Central memory CD8-positive, alpha-beta T cell (primary cell): ENCODE data around the gene IFIT5.
"Not testable (repeated sequence)": the region's sequence is repeated elsewhere in the genome, so short reads cannot be mapped to it uniquely, and the experiment has no call there.

Experiments used
- ATAC-seq: fragments of 150-1000 bp; cut with Tn5 transposase; replicated peaks from 2 replicates; pipeline ENCODE4 v1.10.0; 2022; ENCODE audit warnings: mild to moderate bottlenecking, moderate FRiP score, moderate number of reproducible peaks; ENCODE audit not compliant: poor library complexity, severe bottlenecking; ENCODE audit errors: extremely low read depth
- DNase-seq, 2 donors: peaks; one replicate each; pipeline ENCODE4 v3.0.0; 2021; ENCODE audit warnings: low spot score in 2 of 2
- H3K27ac Mint-ChIP-seq: one replicate; pipeline ENCODE4 v1.8.0; 2022; ENCODE audit warnings: low read depth, mild to moderate bottlenecking, moderate library complexity, mixed read lengths
- H3K27me3 Mint-ChIP-seq: one replicate; pipeline ENCODE4 v1.8.0; 2022; ENCODE audit warnings: mixed read lengths
- H3K36me3 Mint-ChIP-seq: one replicate; pipeline ENCODE4 v1.8.0; 2022; ENCODE audit warnings: mild to moderate bottlenecking, moderate library complexity, mixed read lengths; ENCODE audit not compliant: insufficient read depth
- H3K4me1 Mint-ChIP-seq: one replicate; pipeline ENCODE4 v1.8.0; 2022; ENCODE audit warnings: mixed read lengths
- H3K4me3 Mint-ChIP-seq: one replicate; pipeline ENCODE4 v1.8.0; 2022; ENCODE audit warnings: mild to moderate bottlenecking, moderate library complexity, mixed read lengths
- H3K9me3 Mint-ChIP-seq: one replicate; pipeline ENCODE4 v1.8.0; 2022; ENCODE audit warnings: mixed read lengths

IFIT5 gene

DNA sequence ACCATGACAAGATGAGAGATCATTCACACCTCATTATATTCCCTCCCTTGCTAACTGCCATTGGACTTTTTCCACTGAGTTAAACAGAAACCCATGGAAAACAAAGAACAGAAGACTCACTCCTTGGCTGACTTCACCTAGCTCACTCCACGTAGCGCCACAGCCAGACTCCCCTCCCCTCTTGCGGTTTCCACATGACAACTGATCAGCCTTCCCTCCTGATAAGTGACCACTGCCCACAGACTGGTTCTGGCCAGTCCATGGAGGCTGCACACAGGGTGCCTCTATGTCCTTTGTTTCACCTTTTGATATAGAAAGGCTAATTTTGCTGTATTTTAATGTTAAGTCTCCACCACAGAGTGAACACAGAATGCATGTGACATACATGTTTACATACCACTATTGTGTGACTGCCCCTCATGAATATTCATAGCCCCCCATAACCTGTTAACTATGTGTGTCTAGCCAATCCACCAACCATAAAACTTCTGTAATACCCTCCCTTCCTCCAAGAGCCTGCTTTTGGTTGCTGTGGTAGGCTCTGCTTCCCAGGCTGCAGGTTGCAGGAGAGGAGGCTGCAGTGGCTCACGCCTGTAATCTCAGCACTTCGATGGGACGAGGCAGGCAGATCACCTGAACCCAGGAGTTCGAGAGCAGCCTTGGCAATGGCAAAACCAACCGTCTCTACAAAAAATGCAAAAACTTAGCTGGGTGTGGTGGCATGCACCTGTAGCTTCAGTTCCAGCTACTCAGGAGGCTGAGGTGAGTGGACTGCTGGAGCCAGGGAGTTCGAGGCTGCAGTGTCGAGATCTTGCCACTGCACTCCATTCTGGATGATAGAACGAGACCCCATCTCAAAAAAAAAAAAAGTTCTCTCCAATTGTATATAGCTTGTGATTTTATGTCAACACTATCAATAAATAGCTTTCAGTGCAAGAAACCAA lies 10.0 kb upstream of the IFIT5 start:
- H3K9me3 Mint-ChIP-seq: no peaks in the 10 kb centered on the region
- ATAC-seq (no peak), DNase-seq (no peak)
- no peaks in the 10 kb centered on the region for H3K36me3 Mint-ChIP-seq
- H3K4me1 Mint-ChIP-seq: peaks cover 6% of the 10 kb centered on the region
- H3K27ac Mint-ChIP-seq: no peak overlapping the region
- H3K4me3 Mint-ChIP-seq: no peak overlapping the region
- no peaks in the 10 kb centered on the region for H3K27me3 Mint-ChIP-seq

DNA sequence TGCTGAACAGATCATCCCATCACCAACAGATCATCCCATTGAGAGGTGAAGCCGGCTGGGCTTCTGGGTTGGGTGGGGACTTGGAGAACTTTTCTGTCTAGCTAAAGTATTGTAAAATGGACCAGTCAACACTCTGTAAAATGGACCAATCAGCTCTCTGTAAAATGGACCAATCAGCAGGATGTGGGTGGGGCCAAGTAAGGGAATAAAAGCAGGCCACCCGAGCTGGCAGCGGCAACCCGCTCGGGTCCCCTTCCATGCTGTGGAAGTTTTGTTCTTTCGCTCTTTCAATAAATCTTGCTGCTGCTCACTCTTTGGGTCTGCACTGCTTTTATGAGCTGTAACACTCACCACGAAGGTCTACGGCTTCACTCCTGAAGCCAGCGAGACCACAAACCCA lies 8.2 kb upstream of the IFIT5 start:
- H3K36me3 Mint-ChIP-seq, H3K27me3 Mint-ChIP-seq, ATAC-seq, H3K9me3 Mint-ChIP-seq, H3K4me3 Mint-ChIP-seq, H3K27ac Mint-ChIP-seq, DNase-seq: not testable (repeated sequence)
- H3K4me1 Mint-ChIP-seq: peaks cover 14% of the 10 kb centered on the region

DNA sequence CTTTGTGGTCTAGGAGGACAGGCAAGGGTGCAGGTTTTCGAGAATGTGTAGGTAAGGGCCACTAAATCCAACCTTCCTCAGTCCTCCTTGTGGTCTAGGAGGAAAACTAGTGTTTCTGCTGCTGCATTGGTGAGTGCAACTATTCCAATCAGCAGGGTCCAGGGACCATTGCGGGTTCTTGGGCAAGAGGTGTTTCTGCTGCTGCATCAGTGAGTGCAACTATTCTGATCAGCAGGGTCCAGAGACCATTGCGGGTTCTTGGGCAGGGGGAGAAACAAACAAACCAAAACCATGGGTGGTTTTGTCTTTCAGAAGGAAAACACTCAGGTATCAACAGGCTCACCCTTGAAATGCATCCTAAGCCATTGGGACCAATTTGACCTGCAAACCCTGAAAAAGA lies 6.6 kb upstream of the IFIT5 start:
- not testable (repeated sequence) for DNase-seq, H3K9me3 Mint-ChIP-seq, H3K36me3 Mint-ChIP-seq, H3K27me3 Mint-ChIP-seq, H3K4me3 Mint-ChIP-seq, H3K27ac Mint-ChIP-seq, ATAC-seq
- peaks cover 14% of the 10 kb centered on the region for H3K4me1 Mint-ChIP-seq

DNA sequence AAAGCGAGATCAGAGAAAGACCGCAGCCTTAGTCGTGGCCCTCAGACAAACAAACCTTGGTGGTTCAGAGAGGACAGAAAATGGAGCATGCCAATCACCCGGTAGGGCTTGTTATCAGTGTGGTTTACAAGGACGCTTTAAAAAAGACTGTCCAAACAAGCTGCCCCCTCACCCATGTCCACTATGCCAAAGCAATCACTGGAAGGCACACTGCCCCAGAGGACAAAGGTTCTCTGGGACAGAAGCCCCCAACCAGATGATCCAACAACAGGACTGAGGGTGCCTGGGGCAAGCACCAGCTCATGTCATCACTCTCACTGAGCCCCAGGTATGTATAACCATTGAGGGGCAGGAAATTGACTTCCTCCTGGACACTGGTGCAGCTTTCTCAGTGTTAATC lies 5.1 kb upstream of the IFIT5 start:
- H3K4me3 Mint-ChIP-seq, H3K36me3 Mint-ChIP-seq, H3K27me3 Mint-ChIP-seq, DNase-seq, ATAC-seq, H3K27ac Mint-ChIP-seq, H3K9me3 Mint-ChIP-seq: not testable (repeated sequence)
- H3K4me1 Mint-ChIP-seq: peaks cover 16% of the 10 kb centered on the region

DNA sequence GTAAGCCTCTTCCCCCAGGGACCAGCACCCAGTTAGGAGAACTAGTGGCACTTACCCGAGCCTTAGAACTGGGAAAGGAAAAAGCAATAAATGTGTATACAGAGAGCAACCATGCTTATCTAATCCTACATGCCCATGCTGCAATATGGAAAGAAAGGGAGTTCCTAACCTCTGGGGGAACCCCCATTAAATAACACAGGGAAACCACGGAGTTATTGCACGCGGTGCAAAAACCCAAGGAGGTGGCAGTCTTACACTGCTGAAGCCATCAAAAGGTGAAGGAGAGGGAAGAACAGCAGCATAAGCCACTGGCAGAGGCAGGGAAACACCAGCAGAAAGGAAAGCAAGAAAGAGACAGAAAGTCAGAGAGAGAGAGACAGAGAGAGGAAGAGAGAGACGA lies 3.8 kb upstream of the IFIT5 start:
- H3K27ac Mint-ChIP-seq, ATAC-seq, H3K9me3 Mint-ChIP-seq, H3K27me3 Mint-ChIP-seq, DNase-seq, H3K4me3 Mint-ChIP-seq: not testable (repeated sequence)
- H3K4me1 Mint-ChIP-seq: peaks cover 20% of the 10 kb centered on the region
- peaks cover 15% of the 10 kb centered on the region for H3K36me3 Mint-ChIP-seq

DNA sequence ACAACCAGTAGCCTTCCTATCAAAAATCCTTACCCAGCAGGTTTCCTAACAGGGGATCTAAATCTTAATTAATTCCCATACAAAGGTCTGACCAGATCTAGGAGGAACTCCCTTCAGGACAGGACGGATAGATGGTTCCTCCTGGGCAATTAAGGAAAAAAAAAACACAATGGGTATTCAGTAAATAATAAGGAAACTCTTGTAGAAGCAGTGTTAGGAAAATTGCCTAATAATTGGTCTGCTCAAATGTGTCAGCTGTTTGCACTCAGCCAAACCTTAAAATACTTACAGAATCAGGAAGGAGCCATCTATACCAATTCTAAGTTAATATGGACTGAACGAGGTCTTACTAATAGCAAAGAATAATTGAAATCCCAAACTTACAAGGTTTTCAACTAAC lies 3.2 kb upstream of the IFIT5 start:
- H3K9me3 Mint-ChIP-seq, ATAC-seq, H3K27ac Mint-ChIP-seq, H3K27me3 Mint-ChIP-seq, DNase-seq, H3K4me3 Mint-ChIP-seq: not testable (repeated sequence)
- peaks cover 26% of the 10 kb centered on the region for H3K4me1 Mint-ChIP-seq
- peaks cover 19% of the 10 kb centered on the region for H3K36me3 Mint-ChIP-seq

DNA sequence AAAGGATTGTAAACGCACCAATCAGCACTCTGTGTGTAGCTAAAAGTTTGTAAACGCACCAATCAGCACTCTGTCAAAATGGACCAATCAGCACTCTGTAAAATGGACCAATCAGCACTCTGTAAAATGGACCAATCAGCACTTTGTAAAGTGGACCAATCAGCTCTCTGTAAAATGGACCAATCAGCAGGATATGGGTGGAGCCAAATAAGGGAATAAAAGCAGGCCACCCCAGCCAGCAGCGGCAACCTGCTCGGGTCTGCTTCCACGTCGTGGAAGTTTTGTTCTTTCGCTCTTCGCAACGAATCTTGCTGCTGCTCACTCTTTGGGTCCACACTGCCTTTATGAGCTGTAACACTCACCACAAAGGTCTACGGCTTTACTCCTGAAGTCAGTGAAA lies 2.1 kb upstream of the IFIT5 start:
- H3K9me3 Mint-ChIP-seq, ATAC-seq, H3K27me3 Mint-ChIP-seq, DNase-seq: not testable (repeated sequence)
- H3K36me3 Mint-ChIP-seq: peaks cover 20% of the 10 kb centered on the region
- peak overlapping the region; percentile 64 for H3K27ac Mint-ChIP-seq
- peak overlapping the region; percentile 7 for H3K4me3 Mint-ChIP-seq
- peaks cover 37% of the 10 kb centered on the region for H3K4me1 Mint-ChIP-seq

DNA sequence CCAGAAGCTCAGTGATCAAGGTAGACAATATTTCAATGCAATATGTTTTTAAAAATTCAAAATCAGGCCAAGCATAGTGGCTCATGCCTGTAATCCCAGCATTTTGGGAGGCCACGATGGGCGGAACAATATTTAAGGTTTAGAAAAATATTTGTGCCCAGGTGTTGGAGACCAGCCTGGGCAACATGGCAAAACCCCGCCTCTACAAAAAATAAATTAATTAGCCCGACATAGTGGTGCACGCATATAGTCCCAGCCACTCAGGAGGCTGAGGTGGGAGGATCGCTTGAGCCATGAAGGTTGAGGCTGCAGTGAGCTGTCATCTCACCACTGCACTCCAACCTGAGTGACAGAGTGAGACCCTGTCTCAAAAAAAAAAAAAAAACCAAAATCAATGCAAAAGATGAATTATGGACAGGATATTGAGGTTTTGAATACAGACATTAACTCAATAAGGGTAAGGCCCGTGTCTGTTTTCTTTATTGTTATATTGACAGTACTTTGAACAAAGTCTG lies 913 bp upstream of the IFIT5 start:
- H3K27me3 Mint-ChIP-seq: no peaks in the 10 kb centered on the region
- ATAC-seq (no peak), DNase-seq (no peak)
- H3K4me1 Mint-ChIP-seq: peaks cover 48% of the 10 kb centered on the region
- peak overlapping the region; percentile 93 for H3K4me3 Mint-ChIP-seq
- peak overlapping the region; percentile 96 for H3K27ac Mint-ChIP-seq
- no peaks in the 10 kb centered on the region for H3K9me3 Mint-ChIP-seq
- peaks cover 21% of the 10 kb centered on the region for H3K36me3 Mint-ChIP-seq

DNA sequence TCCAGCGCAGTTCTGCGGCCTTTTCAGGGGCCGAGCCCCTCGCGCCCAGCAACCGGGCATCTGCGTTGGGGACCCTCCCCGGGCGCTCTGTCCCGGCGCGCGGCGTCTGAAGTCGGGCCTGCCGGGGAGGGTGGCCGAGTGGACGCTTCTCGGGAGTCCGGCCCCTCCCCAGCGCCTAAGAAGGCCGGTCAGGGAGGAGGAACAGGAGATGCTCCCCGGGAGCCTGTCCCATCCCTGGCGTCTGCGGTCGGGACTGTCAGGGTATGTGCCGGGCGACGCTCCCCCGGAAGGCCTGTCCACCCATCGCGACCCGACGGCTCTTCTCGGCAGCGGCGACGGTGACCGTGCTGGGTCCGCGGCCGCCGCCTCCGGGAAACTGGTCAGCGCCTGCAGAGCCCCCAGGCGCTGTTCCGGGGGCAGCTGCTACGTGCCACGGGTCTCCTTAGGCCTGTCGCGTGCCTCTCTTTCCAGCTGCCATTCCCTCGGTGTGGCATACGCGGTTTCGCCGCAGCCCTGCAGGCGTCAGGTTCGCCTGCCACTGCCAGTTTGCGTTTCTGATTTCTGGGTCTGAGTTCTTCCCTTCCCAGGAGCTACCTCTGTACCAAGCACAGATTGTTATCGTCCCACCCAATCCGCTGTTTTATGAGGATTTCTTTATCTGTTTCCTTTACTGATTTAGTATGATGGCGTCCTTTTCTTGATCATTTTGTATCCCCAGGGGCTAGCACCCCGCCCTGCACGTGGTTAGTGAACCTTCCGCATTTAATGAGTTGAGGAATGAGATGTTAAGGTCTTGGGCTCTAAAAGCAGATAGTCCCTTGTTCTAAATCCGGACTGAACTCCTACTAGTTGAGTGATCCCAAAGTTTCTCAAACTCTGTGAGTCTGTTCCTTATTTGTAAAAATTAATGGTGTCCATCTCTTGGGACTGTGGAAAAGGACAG lies 782 bp downstream of the IFIT5 start:
- Mint-ChIP-seq H3K27me3 (no peaks in the 10 kb centered on the region), H3K36me3 (peaks cover 26% of the 10 kb centered on the region), H3K4me1 (peaks cover 49% of the 10 kb centered on the region), H3K9me3 (no peaks in the 10 kb centered on the region), H3K4me3 (peak overlapping the region; percentile 93), H3K27ac (peak overlapping the region; percentile 96)
- DNase-seq (no peak), ATAC-seq (peak; percentile 42)

DNA sequence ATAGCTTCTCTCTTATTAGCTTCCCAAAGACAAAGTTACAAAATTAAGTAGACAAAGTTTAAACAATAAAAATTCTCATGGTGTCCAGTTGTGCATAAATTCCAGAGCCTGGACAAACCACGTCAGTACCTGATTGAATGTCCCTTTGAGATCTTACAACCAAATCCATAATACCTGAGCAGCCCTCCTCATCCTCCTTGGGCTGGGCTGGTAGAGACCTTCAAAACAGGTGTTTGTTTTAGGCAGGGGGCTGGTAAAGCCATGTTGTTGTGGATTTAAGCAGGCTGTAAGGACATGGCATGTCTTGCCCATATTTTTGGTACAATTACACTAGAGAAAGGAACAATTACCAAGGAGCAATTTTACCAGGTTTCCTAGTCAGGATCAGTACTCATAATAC lies 2.1 kb downstream of the IFIT5 start:
- peak overlapping the region; percentile 96 for H3K27ac Mint-ChIP-seq
- H3K4me3 Mint-ChIP-seq: peak overlapping the region; percentile 93
- DNase-seq (no peak), ATAC-seq (no peak)
- H3K27me3 Mint-ChIP-seq: no peaks in the 10 kb centered on the region
- H3K36me3 Mint-ChIP-seq: peaks cover 30% of the 10 kb centered on the region
- H3K9me3 Mint-ChIP-seq: no peaks in the 10 kb centered on the region
- H3K4me1 Mint-ChIP-seq: peaks cover 40% of the 10 kb centered on the region

DNA sequence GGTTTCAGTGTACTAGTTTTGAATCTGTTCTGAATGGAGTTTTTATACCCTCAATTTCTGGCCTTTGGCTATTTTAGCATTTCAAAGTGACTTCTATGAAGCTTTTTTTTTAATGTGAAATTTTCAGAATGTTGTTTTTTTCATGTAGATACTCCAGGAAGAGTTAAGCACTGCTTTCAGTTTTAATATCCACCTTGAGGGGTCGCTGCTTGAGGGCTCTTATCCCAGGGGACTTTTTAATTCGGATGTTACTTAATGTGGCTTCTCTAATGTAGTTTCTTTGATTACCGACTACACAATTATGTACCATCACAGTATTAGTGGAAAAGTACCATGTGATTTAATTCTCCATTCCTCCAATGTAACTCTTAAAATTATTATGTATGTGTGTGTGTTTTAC lies 5.2 kb downstream of the IFIT5 start:
- Mint-ChIP-seq H3K9me3 (no peaks in the 10 kb centered on the region), H3K27me3 (no peaks in the 10 kb centered on the region), H3K4me1 (peaks cover 34% of the 10 kb centered on the region), H3K36me3 (peaks cover 21% of the 10 kb centered on the region), H3K27ac (no peak overlapping the region), H3K4me3 (no peak overlapping the region)
- DNase-seq (no peak), ATAC-seq (no peak)

DNA sequence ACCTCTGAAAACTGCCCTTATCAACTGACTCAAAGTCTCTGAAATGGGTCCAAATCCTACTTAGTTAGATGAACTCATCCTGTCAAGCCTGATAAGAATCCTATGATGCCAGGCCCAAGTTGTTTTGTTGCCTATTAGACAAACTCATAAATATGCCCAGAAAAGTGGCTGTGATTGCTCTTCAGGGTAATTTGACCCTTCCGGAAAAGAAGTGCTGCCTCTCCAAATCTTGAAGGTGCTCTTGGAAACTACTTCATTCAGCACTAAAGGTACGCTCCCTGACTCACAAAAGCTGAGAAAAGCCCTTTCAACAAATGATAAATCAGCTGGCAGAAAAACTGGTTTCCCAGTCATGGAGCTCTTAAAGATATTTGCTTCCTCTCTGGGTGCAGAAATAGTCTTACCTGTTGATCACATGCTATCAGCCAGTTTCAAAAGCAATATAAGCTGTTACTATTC lies 6.7 kb downstream of the IFIT5 start:
- H3K27me3 Mint-ChIP-seq: no peaks in the 10 kb centered on the region
- no peak overlapping the region for H3K27ac Mint-ChIP-seq
- H3K9me3 Mint-ChIP-seq: no peaks in the 10 kb centered on the region
- no peak overlapping the region for H3K4me3 Mint-ChIP-seq
- DNase-seq (no peak), ATAC-seq (no peak)
- peaks cover 24% of the 10 kb centered on the region for H3K4me1 Mint-ChIP-seq
- H3K36me3 Mint-ChIP-seq: peaks cover 15% of the 10 kb centered on the region
